H1 (cell line): ENCODE measurements around the gene BORCS6. TPM values are rescaled to one million over a fixed set of nuclear protein-coding genes. Genes with fewer than 3 reads are reported as not detected.

Experiments
- CTCF ChIA-PET: fragments of 300-600 bp; sonication (Branson Sonifier 250); formaldehyde crosslinking; loops from one replicate; lab custom pipeline; 2021; ENCODE audit not compliant: partially characterized antibody; lab: Charles Lee
- POLR2A ChIA-PET: fragments of 300-600 bp; sonication (Branson Sonifier 250); formaldehyde crosslinking; loops from one replicate; lab custom pipeline; 2021; ENCODE audit warnings: inconsistent platforms; ENCODE audit not compliant: partially characterized antibody; lab: Charles Lee
- DNase-seq, 2 experiments: peaks; one replicate each; pipeline versions ENCODE4 v3.0.0 to v3.0.0-alpha.2; 2010 to 2022; ENCODE audit warnings: low spot score in 2 of 2, low read depth in 1 of 2, mixed read lengths in 1 of 2
- FAIRE-seq: peaks from 2 replicates; lab custom pipeline; 2011; peaks lifted over from hg19 to GRCh38; lab: Jason Lieb, UNC
- H2AFZ ChIP-seq: 2 replicates; pipeline ENCODE4 v1.8.1; 2012; ENCODE audit warnings: low read length, inconsistent platforms
- H2AK5ac ChIP-seq: 2 replicates; pipeline ENCODE4 v1.6.1; 2013; ENCODE audit warnings: low read depth, low read length
- H2BK120ac ChIP-seq: replicated peaks from 2 replicates; pipeline ENCODE3; 2013; ENCODE audit warnings: low read depth, low read length, inconsistent platforms
- H2BK12ac ChIP-seq: 2 replicates; pipeline ENCODE4 v1.6.1; 2013; ENCODE audit warnings: low read depth, low read length
- H2BK15ac ChIP-seq: 2 replicates; pipeline ENCODE4 v1.6.1; 2013; ENCODE audit warnings: low read length
- H2BK20ac ChIP-seq: 2 replicates; pipeline ENCODE4 v1.6.1; 2013; ENCODE audit warnings: low read length
- H2BK5ac ChIP-seq: 2 replicates; pipeline ENCODE4 v1.6.1; 2013; ENCODE audit warnings: low read depth, low read length
- H3K14ac ChIP-seq: 2 replicates; pipeline ENCODE4 v1.6.1; 2013; ENCODE audit warnings: inconsistent platforms; ENCODE audit not compliant: insufficient read length
- H3K18ac ChIP-seq: 2 replicates; pipeline ENCODE4 v1.6.1; 2013; ENCODE audit warnings: low read length; ENCODE audit errors: extremely low read depth
- H3K23ac ChIP-seq: 2 replicates; pipeline ENCODE4 v1.6.1; 2013; ENCODE audit warnings: inconsistent platforms; ENCODE audit not compliant: insufficient read length
- H3K23me2 ChIP-seq: 2 replicates; pipeline ENCODE4 v1.6.1; 2013; ENCODE audit warnings: low read depth, low read length
- H3K27ac ChIP-seq: 2 replicates; pipeline ENCODE4 v1.6.1; 2011; ENCODE audit warnings: low read depth, low read length, inconsistent platforms
- H3K27me3 ChIP-seq, 4 experiments: replicated peaks in 1 of 4; 1 replicate in 1 of 4; 2 replicates in 3 of 4; pipeline versions ENCODE4 v1.6.1 to v1.8.1; 2011 to 2013; ENCODE audit warnings: low read length in 3 of 4, mild to moderate bottlenecking in 3 of 4, inconsistent platforms in 2 of 4, mixed read lengths in 2 of 4, moderate library complexity in 1 of 4; ENCODE audit not compliant: control insufficient read depth in 3 of 4, insufficient read depth in 3 of 4; ENCODE audit errors: extremely low read depth in 1 of 4
- H3K36me3 ChIP-seq, 4 experiments: 2 replicates each; pipeline versions ENCODE4 v1.6.1 to v1.8.1; 2011 to 2013; ENCODE audit warnings: mild to moderate bottlenecking in 4 of 4, low read length in 3 of 4, moderate library complexity in 2 of 4, control low read depth in 1 of 4, inconsistent platforms in 1 of 4; ENCODE audit not compliant: insufficient read depth in 4 of 4, control insufficient read depth in 2 of 4
- H3K4ac ChIP-seq: replicated peaks from 2 replicates; pipeline ENCODE3; 2013; ENCODE audit warnings: low read length, low read depth, mixed read lengths, inconsistent platforms; ENCODE audit not compliant: insufficient read length
- H3K4me1 ChIP-seq, 4 experiments: replicated peaks in 1 of 4; 1 replicate in 1 of 4; 2 replicates in 3 of 4; pipeline versions ENCODE4 v1.6.1 to v1.8.1; 2011 to 2013; ENCODE audit warnings: low read length in 3 of 4, inconsistent platforms in 2 of 4, mixed read lengths in 1 of 4; ENCODE audit not compliant: insufficient read depth in 4 of 4, control insufficient read depth in 3 of 4
- H3K4me2 ChIP-seq, 2 experiments: 2 replicates each; pipeline versions ENCODE4 v1.6.1 to v1.8.1; 2011 to 2013; ENCODE audit warnings: low read depth in 2 of 2, low read length in 2 of 2, control low read depth in 1 of 2, inconsistent platforms in 1 of 2, mild to moderate bottlenecking in 1 of 2; ENCODE audit not compliant: insufficient read depth in 1 of 2
- H3K4me3 ChIP-seq, 4 experiments: fragments of 200-600, 300-600 bp in 1 of 4; sonication (generic), shearing (Covaris generic), sonication (Bioruptor Twin) in 1 of 4; 2 replicates each; pipeline versions ENCODE4 v1.5.1 to v1.8.1; 2011 to 2016; ENCODE audit warnings: low read length in 4 of 4, low read depth in 3 of 4, control low read depth in 2 of 4, inconsistent platforms in 2 of 4, mild to moderate bottlenecking in 2 of 4, mixed read lengths in 1 of 4, moderate library complexity in 1 of 4; ENCODE audit not compliant: insufficient read depth in 2 of 4; ENCODE audit errors: extremely low read depth in 1 of 4
- H3K56ac ChIP-seq: replicated peaks from 2 replicates; pipeline ENCODE3; 2013; ENCODE audit warnings: low read depth, mild to moderate bottlenecking, mixed read lengths, low read length, inconsistent platforms; ENCODE audit not compliant: insufficient read length
- H3K79me1 ChIP-seq: 2 replicates; pipeline ENCODE4 v1.6.1; 2013; ENCODE audit warnings: low read depth, low read length, control low read depth
- H3K79me2 ChIP-seq, 2 experiments: 2 replicates each; pipeline versions ENCODE4 v1.6.1 to v1.8.1; 2012 to 2013; ENCODE audit warnings: low read length in 2 of 2, mild to moderate bottlenecking in 2 of 2, inconsistent platforms in 1 of 2; ENCODE audit not compliant: insufficient read depth in 2 of 2, control insufficient read depth in 1 of 2
- H3K9ac ChIP-seq, 4 experiments: replicated peaks in 1 of 4; 1 replicate in 1 of 4; 2 replicates in 3 of 4; pipeline versions ENCODE4 v1.6.1 to v1.8.1; 2011 to 2013; ENCODE audit warnings: low read depth in 3 of 4, low read length in 3 of 4, control low read depth in 2 of 4, mild to moderate bottlenecking in 2 of 4, moderate library complexity in 2 of 4, inconsistent platforms in 1 of 4; ENCODE audit errors: extremely low read depth in 1 of 4
- H3K9me3 ChIP-seq, 2 experiments: 2 replicates each; pipeline versions ENCODE4 v1.6.1 to v1.8.1; 2012 to 2013; ENCODE audit warnings: mild to moderate bottlenecking in 2 of 2, moderate library complexity in 2 of 2, control low read depth in 1 of 2, inconsistent platforms in 1 of 2, low read depth in 1 of 2, low read length in 1 of 2, mixed read lengths in 1 of 2; ENCODE audit not compliant: insufficient read depth in 2 of 2
- H4K20me1 ChIP-seq, 2 experiments: replicated peaks in 1 of 2; 2 replicates each; pipeline versions ENCODE3 to v1.8.1; 2011 to 2013; ENCODE audit warnings: inconsistent platforms in 2 of 2, low read length in 2 of 2, mild to moderate bottlenecking in 1 of 2; ENCODE audit not compliant: insufficient read depth in 2 of 2, control insufficient read depth in 1 of 2
- H4K5ac ChIP-seq: 2 replicates; pipeline ENCODE4 v1.6.1; 2013; ENCODE audit warnings: low read length, low read depth, mixed read lengths, inconsistent platforms; ENCODE audit not compliant: insufficient read length
- H4K8ac ChIP-seq: 2 replicates; pipeline ENCODE4 v1.8.0; 2013; ENCODE audit warnings: mild to moderate bottlenecking, moderate library complexity, low read length, inconsistent platforms; ENCODE audit not compliant: insufficient read depth; ENCODE audit errors: extremely low read depth
- H4K91ac ChIP-seq: replicated peaks from 2 replicates; pipeline ENCODE3; 2013; ENCODE audit warnings: low read length, mixed read lengths, inconsistent platforms; ENCODE audit not compliant: insufficient read length
- ATF3 ChIP-seq: IDR thresholded peaks from 2 replicates; pipeline ENCODE4 v1.6.1; 2011; ENCODE audit warnings: low read depth, mild to moderate bottlenecking, low read length; ENCODE audit not compliant: insufficient read depth
- BRCA1 ChIP-seq: IDR thresholded peaks from 2 replicates; pipeline ENCODE4 v1.6.1; 2012; ENCODE audit warnings: low read depth, low read length, improper control_type of control experiment
- CBX8 ChIP-seq: fragments of 300-800, 300-1000 bp; sonication (generic); IDR thresholded peaks from 2 replicates; pipeline ENCODE4 v1.7.1; 2016; ENCODE audit warnings: low read depth, low read length, borderline replicate concordance
- CREB1 ChIP-seq: IDR thresholded peaks from 2 replicates; pipeline ENCODE4 v1.6.1; 2012; ENCODE audit warnings: inconsistent platforms
- KDM1A ChIP-seq: fragments of 200-600, 300-600 bp; sonication (generic); IDR thresholded peaks from 2 replicates; pipeline ENCODE4 v1.7.1; 2016; ENCODE audit warnings: mild to moderate bottlenecking, low read length, borderline replicate concordance
- KDM4A ChIP-seq: IDR thresholded peaks from one replicate; pipeline ENCODE4 v1.7.1; 2012; ENCODE audit warnings: low read depth, mild to moderate bottlenecking, moderate library complexity, low read length, inconsistent platforms; ENCODE audit not compliant: severe bottlenecking
- RFX5 ChIP-seq: IDR thresholded peaks from 2 replicates; pipeline ENCODE4 v1.6.1; 2011; ENCODE audit warnings: low read depth, low read length, improper control_type of control experiment, borderline replicate concordance
- RNF2 ChIP-seq: fragments of 200-900, 300-1000 bp; sonication (generic); IDR thresholded peaks from 2 replicates; pipeline ENCODE4 v1.7.1; 2016; ENCODE audit warnings: borderline replicate concordance, low read depth, mild to moderate bottlenecking, antibody characterized with exemption, low read length; ENCODE audit not compliant: poor library complexity, severe bottlenecking; ENCODE audit errors: missing control alignments
- SUZ12 ChIP-seq: fragments of 200-600 bp; sonication (generic); IDR thresholded peaks from 2 replicates; pipeline ENCODE4 v1.6.1; 2012; ENCODE audit warnings: mild to moderate bottlenecking, inconsistent platforms, low read length, moderate library complexity, mixed read lengths
- WGBS, 2 experiments: shearing (Covaris generic) in 1 of 2; methylation state at CpG; one replicate each; pipeline versions ENCODE4 v1.1.6 to v1.1.7; 2013 to 2015; ENCODE audit warnings: low lambda C conversion rate in 2 of 2, mixed read lengths in 2 of 2, inconsistent platforms in 1 of 2, low coverage in 1 of 2, missing lambda C conversion rate in 1 of 2; ENCODE audit not compliant: insufficient replicate concordance in 2 of 2, insufficient coverage in 1 of 2, insufficient read length in 1 of 2; ENCODE audit errors: extremely low coverage in 1 of 2, missing lambda C conversion rate in 1 of 2; 5-methylcytosine and 5-hydroxymethylcytosine counted together
- polyA plus RNA-seq, 7 experiments: library from polyadenylated mRNA; depleted of rRNA in 3 of 7; stranded (reverse) in 5 of 7; unstranded in 2 of 7; fragments of >200 nt in 5 of 7; fragments of 200-250 nt in 2 of 7; gene quantifications; 1 replicate in 5 of 7; 2 replicates in 1 of 7; 4 replicates in 1 of 7; pipeline versions ENCODE4 v1.2.1 to v1.2.3, GENCODE V29; 2011 to 2013; ENCODE audit warnings: missing spikeins in 2 of 7, mixed read lengths in 2 of 7
- total RNA-seq: library from RNA; stranded (reverse); fragmentation: NEBNext Ultra II Directional; extraction: Animal tissue kit (Norgen Biotek cat#: 25700); gene quantifications from 2 replicates; pipeline ENCODE4 v1.2.1, GENCODE V29; 2021

Gene BORCS6
- total and polyA plus RNA-seq, 2 of the 8 experiments (the other 6 are each of a cell fraction or from before 2014, with no cell fraction given), result 3.3 to 3.6 TPM

- ChIA-PET CTCF (interaction anchor here (0.6 to 2.2 kb wide), 4 partner anchors 8 to 112 kb away, joined by 3 to 14 read pairs (median 3); no protein-coding TSS in a partner anchor), POLR2A (interaction anchor here (1.1 to 15.7 kb wide), 7 partner anchors 7 to 57 kb away, joined by 3 to 289 read pairs (median 5); partner anchors contain the start of gene TMEM107)
- Histone ChIP-seq H3K36me3 (no peaks in the 10 kb centered on the region), H3K4me2 (no peak overlapping the region), H3K27ac (no peak overlapping the region), H3K79me1 (peaks cover 2% of the 10 kb centered on the region), H3K18ac (no peak overlapping the region), H2AFZ (no peak overlapping the region), H3K79me2 (peaks cover 0 to 7% of the 10 kb centered on the region in 2 experiments; a peak in 2 of 4 replicates), H2BK5ac (no peak overlapping the region), H4K5ac (no peak overlapping the region), H3K23ac (no peak overlapping the region), H3K9ac (no peak overlapping the region), H4K91ac (no peak overlapping the region), H2BK120ac (no peak overlapping the region), H3K56ac (no peak overlapping the region), H3K27me3 (no peaks in the 10 kb centered on the region), H3K23me2 (peaks cover 15% of the 10 kb centered on the region), H2BK20ac (no peak overlapping the region), H3K9me3 (no peaks in the 10 kb centered on the region), H2BK12ac (no peak overlapping the region), H4K20me1 (peaks cover 4% of the 10 kb centered on the region in 2 experiments), H3K14ac (no peak overlapping the region), H3K4ac (no peak overlapping the region), H3K4me3 (no peak overlapping the region), H3K4me1 (peaks cover 4 to 20% (median 13%) of the 10 kb centered on the region in 4 experiments), H2BK15ac (no peak overlapping the region), H2AK5ac (no peak overlapping the region), H4K8ac (no peak overlapping the region)
- no peak for DNase-seq
- no peak for FAIRE-seq
- no peak for TF ChIP-seq RNF2
- TF ChIP-seq CBX8, result no peak
- no peak for TF ChIP-seq ATF3
- TF ChIP-seq KDM1A, result no peak
- no peak for TF ChIP-seq BRCA1
- TF ChIP-seq RFX5, result no peak
- TF ChIP-seq SUZ12, result no peak
- no peak for TF ChIP-seq KDM4A
- no peak for TF ChIP-seq CREB1
- 89% methylated on average over 6 of the region's 6 CpGs; no CpG with 5 or more reads in 1 of the 2 experiments for WGBS, 2 experiments
Observed at GRCh38 chr17:8166731-8167130, 23.2 kb downstream of the BORCS6 start.
